Stimulated activated CD8-positive, alpha-beta memory T cell treated with anti-CD3 and anti-CD28 coated beads, Interleukin-7, amount 100 ng/mL, for 4 hours (primary cell): ENCODE data around the gene LARP4B.

Experiments
- DNase-seq, 2 donors: peaks; one replicate each; pipeline ENCODE4 v3.0.0-alpha.2; 2020; ENCODE audit warnings: low read depth in 2 of 2

LARP4B gene

GRCh38 chr10:807163-807957 lies 124.1 kb downstream of the LARP4B start:
- no peak for DNase-seq

- DNase-seq = no peak
Observed at GRCh38 chr10:806451-807162, 124.9 kb downstream of the LARP4B start.

GRCh38 chr10:805620-806305 lies 125.7 kb downstream of the LARP4B start:
- DNase-seq = no peak

- DNase-seq = no peak
Observed at GRCh38 chr10:804787-805619, 126.5 kb downstream of the LARP4B start.

GRCh38 chr10:804191-804781 lies 127.2 kb downstream of the LARP4B start:
- DNase-seq = no peak

GRCh38 chr10:803041-803741 lies 128.3 kb downstream of the LARP4B start:
- no peak for DNase-seq

GRCh38 chr10:802506-802905 lies 129.0 kb downstream of the LARP4B start:
- no peak for DNase-seq

- DNase-seq = no peak
Observed at GRCh38 chr10:797179-797578, 134.3 kb downstream of the LARP4B start.

GRCh38 chr10:796233-796632 lies 135.3 kb downstream of the LARP4B start:
- no peak for DNase-seq

GRCh38 chr10:794382-794956 lies 137.0 kb downstream of the LARP4B start:
- DNase-seq = no peak

- DNase-seq = no peak
Observed at GRCh38 chr10:792792-793100, 138.8 kb downstream of the LARP4B start.

- no peak for DNase-seq
Observed at GRCh38 chr10:792083-792791, 139.3 kb downstream of the LARP4B start.

- no peak for DNase-seq
Observed at GRCh38 chr10:791639-792038, 139.9 kb downstream of the LARP4B start.

- DNase-seq = no peak
Observed at GRCh38 chr10:790821-791551, 140.5 kb downstream of the LARP4B start.

GRCh38 chr10:789831-790701 lies 141.4 kb downstream of the LARP4B start:
- DNase-seq = no peak

GRCh38 chr10:788796-789748 lies 142.4 kb downstream of the LARP4B start:
- no peak for DNase-seq
